Measurements from ENCODE around the gene PARD6G. TPM values are rescaled to one million over a fixed set of nuclear protein-coding genes. Genes with fewer than 3 reads are reported as not detected.
"Not testable (repeated sequence)": the region's sequence is repeated elsewhere in the genome, so short reads cannot be mapped to it uniquely, and the experiment has no call there.

The PARD6G gene, protein sequence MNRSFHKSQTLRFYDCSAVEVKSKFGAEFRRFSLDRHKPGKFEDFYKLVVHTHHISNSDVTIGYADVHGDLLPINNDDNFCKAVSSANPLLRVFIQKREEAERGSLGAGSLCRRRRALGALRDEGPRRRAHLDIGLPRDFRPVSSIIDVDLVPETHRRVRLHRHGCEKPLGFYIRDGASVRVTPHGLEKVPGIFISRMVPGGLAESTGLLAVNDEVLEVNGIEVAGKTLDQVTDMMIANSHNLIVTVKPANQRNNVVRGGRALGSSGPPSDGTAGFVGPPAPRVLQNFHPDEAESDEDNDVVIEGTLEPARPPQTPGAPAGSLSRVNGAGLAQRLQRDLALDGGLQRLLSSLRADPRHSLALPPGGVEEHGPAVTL
- total RNA-seq = 0.05 TPM in 1 of 2 replicates, not detected in the other

DNA sequence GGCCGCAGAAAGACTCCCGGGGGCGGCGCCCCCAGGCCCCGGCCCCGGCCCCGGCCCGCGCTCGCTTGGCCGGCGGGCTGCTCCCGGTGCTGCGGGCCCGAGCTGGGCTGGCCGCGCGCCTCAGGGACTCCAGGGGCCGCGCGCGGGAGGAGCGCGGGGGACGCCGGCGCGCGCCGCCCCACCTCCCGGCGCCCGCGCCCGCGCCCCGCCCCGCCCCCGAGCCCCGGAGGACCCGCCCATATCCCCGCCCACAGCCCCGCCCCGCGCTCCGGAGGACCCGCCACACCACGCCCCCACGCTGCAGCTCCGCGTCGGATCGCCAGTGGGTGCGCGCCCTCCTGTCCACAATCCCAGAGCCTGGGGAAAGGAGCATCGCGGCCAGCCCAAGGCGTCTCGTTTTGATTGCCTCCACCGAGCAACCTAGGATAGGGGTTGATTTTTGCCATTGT is at the start of gene PARD6G:
Gene PARD6G (minus strand): TSS at position 122 of the 449 bp plus-strand sequence. CDS start 166 bp downstream, outside the sequence.
- intact Hi-C loops (cut with micrococcal nuclease) = no loop called here

DNA sequence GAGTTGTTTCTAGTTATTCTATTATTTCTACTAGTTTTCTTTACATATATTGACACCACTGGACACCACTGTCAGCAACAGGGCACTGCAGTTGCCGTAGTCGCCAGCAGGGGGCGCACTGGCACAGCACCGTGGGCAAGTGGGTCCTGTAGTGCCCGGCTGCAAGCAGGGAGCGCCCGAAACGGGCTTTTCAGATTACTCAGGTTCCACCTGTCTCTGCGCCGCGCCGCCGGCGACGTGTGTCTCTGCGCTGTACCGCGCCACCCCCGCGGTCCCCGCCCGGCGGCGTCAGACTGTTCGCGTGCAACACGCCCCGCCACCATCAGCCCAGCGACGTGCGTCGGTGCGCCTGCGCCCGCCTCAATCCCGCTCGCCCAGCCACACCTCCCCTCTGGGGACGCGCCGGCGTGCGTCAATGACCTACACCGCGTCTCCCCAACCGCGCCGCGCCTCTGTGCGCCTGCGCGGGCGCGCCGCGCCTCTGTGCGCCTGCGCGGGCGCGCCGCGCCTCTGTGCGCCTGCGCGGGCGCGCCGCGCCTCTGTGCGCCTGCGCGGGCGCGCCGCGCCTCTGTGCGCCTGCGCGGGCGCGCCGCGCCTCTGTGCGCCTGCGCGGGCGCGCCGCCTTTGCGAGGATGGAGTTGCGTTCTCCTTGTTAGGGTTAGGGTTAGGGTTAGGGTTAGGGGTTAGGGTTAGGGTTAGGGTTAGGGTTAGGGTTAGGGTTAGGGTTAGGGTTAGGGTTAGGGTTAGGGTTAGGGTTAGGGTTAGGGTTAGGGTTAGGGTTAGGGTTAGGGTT is 15.1 kb upstream of the PARD6G start:
- intact Hi-C loops (cut with micrococcal nuclease) = not testable (repeated sequence)

DNA sequence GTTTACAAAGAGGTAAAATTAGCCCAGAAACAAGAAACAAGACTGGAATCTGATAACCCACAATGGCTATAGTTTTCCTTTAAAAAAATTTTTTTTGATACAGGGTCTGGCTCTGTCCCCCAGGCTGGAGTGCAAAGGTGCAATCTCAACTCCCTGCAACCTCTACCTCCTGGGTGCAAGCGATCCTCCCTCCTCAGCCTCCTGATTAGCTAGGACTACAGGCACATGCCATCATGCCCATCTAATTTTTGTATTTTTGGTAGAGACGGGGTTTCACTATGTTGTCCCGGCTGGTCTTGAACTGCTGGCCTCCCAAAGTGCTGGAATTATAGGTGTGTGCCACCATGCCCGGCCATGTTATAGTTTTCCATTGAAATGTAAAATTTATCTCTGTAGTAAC is 12.3 kb upstream of the PARD6G start:
- intact Hi-C loops (cut with micrococcal nuclease) = no loop called here

GRCh38 chr18:80258640-80259039 is 11.3 kb upstream of the PARD6G start:
- intact Hi-C loops (cut with micrococcal nuclease) = loop anchor here (1.0 kb wide), 2 partner anchors 87 to 101 kb away; no protein-coding TSS in a partner anchor

DNA sequence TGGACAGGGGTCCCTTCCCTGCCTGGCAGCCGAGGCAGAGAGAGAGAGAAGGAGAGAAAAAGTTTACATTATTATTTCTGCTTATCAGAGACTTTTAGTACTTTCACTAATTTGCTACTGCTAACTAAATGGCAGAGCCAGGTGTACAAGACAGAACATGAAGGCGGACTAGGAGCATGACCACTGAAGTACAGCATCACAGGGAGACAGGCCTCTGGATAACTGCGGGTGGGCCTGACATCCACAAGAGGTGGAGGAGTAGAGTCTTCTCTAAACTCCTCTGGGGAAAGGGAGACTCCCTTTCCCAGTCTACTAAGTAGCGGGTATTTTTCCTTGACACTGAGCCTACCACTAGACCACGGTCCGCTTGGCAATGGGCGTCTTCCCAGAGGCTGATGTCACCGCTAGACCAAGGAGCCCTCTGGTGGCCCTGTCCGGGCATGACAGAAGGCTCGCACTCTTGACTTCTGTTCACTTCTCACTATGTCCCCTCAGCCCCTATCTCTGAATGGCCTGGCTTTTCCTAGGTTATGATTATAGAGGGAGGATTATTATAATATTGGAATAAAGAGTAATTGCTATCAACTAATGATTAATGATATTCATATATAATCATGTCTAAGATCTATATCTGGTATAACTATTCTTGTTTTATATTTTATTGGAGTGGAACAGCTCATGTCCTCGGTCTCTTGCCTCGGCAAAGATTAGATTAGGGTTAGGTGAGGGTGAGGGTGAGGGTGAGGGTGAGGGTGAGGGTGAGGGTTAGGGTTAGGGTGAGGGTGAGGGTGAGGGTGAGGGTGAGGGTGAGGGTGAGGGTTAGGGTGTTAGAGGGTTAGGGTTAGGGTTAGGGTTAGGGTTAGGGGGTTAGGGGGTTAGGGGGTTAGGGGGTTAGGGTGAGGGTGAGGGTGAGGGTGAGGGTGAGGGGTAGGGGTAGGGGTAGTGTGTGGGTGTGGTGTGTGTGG is 10.5 kb upstream of the PARD6G start:
- intact Hi-C loops (cut with micrococcal nuclease) = loop anchor here (1.0 kb wide), 2 partner anchors 87 to 101 kb away; no protein-coding TSS in a partner anchor

GRCh38 chr18:80254971-80255500 is 7.7 kb upstream of the PARD6G start:
- intact Hi-C loops (cut with micrococcal nuclease) = no loop called here

GRCh38 chr18:80253871-80254492 is 6.7 kb upstream of the PARD6G start:
- intact Hi-C loops (cut with micrococcal nuclease) = no loop called here

GRCh38 chr18:80253236-80253635 is 5.9 kb upstream of the PARD6G start:
- intact Hi-C loops (cut with micrococcal nuclease) = no loop called here

DNA sequence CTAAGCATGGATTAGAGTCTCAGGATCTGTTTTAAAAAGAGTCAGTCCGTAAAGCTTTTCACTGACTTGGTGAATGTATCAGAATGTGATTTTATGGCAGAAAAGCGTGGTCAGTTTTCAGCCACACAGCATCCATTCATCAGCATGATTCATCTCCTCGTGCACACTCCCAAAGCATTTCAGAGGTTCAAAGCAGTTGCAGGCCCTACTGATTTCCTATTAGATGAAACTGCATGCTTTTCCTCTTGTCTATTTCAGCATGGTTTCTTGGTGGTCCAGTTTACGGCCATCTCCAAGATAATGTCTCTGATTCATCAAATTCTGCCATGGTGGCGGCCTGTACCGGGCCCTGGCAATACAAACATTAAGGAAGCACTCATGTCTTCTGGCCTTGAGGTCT is 4.8 kb upstream of the PARD6G start:
- intact Hi-C loops (cut with micrococcal nuclease) = no loop called here

DNA sequence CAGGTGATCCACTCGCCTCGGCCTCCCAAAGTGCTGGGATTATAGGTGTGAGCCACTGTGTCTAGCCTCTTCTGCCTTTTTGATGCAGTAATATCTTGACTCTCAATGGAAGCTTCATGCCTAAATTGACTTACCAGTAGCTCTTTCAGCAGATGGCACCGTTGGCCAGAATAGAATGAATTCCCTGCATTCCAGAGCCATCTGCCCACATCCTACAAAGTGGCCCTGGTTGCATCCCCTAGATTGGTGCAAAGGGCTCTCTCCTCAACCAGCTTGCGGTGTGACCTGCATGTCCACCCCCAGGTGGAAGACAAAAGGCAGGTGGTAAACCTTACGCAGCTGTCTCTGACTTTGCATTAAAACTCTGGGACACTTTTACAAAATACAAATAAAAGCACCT is 4.4 kb upstream of the PARD6G start:
- intact Hi-C loops (cut with micrococcal nuclease) = no loop called here

GRCh38 chr18:80250740-80251364 is 3.5 kb upstream of the PARD6G start:
- intact Hi-C loops (cut with micrococcal nuclease) = no loop called here

DNA sequence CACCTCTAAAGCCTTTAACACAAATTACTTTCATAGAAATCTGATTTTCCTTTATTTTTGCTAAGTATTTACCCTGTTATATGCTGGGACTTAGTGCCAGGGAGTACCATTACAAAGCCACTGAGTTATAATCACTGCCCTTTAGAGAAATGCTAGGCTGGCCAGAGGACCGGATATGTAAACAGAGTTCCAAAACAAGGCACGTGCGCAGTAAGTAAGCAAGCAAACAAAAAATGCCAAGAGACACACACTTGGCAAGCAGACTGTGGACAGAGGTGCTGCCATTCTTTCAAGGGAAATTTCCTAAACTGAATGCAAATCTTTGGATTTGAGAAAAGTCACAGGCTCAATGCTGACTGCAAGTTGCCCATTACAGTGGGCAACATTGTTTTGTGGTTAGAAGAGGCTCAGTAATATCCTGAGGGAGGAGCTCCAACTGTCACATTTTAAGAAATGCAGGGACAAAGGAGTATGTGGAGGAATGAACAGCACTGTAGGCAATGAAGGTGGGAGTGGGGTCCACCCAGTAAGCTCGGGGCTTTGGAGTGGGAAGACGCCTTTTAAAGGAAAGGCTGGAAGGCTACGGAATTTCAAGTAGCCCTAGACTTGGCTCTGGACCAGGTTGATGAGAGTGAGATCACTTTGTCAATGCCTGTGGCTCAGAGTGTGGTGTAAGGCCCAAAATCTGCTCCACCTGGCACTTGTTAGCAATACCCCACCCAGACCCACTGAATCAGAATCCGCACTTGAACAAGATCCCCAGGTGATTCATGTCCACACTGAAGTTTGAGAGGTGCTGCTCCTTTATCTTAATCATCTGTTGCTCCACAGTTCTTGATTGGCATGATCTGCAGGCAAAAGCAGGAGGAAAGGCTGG is 2.1 kb upstream of the PARD6G start:
- intact Hi-C loops (cut with micrococcal nuclease) = no loop called here

GRCh38 chr18:80246445-80247392 is 595 bp downstream of the PARD6G start:
- intact Hi-C loops (cut with micrococcal nuclease) = no loop called here

DNA sequence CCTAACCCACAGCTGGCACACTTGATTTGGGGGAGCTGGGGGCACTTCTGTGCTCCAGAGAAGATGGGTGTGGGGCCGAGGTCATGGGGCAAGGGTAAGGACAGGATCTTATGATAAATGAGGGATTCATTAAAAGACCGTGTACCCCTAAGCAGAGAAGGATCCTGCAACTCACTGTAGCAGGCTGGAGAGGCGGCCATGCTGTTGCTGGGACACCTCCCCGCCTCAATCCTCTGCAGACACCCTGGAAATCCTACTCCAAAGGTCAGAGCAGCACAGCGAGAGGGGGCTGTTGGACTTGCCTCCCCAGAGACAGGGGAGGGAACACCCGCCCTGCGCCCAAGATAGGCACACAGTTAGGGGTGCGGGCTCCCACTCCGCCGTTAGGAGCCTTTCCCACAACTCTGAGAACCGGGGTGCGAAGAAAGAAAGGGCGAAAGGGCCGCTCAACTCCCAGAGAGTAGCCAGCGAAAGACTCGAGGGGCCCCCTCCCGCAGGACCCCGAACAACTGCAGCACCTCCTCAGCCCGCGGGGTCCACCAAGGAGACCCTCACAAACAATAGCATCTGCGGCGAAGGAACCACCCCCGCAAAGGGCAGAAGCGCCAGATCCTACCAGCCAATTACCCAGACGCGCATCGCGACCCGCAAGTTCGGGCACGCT is 1.4 kb downstream of the PARD6G start:
- intact Hi-C loops (cut with micrococcal nuclease) = no loop called here

DNA sequence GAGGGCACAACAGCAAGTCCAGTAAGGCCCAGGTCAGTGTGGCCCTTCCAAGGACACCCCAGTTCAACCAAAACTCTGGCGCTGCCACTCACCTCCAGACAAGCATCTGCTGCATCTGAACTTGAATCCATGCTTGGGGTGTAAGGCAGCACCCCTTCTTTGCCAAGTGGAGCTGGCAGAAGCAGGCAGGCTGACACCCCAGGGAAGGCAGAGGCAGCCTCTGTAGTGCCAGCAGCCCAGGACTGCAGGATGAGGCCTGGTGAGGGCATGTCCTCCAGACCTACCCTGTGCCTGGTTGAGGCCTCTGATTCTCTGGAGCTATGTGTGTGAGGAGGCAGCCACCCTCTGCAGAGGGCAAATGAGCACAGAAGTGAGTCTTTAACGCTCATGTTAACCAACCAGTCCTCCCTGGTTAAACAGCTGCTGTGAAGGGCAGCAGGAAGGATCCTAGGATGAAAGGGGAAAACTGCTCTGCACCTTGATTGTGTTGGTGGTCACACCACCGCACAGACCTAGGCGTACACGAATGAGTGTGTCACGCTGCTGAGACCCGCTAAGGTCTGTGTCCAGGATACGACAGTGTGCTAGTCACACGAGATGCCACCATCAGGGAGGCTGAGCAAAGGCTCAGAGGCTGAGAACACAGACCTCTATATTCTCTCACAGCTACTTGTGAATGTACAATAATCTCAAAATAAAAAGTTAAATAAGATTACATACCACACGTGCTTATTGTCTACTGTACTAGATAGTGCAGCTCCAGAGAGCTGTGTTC is 2.2 kb downstream of the PARD6G start:
- intact Hi-C loops (cut with micrococcal nuclease) = no loop called here

- intact Hi-C loops (cut with micrococcal nuclease) = no loop called here
These were observed 3.1 kb downstream of the PARD6G start for GRCh38 chr18:80244167-80244566.
